Measurements from ENCODE around the gene TRANK1. TPM values are rescaled to one million over a fixed set of nuclear protein-coding genes. Genes with fewer than 3 reads are reported as not detected.

TRANK1 gene
- total RNA-seq, 5 donors from 2014 or later (not counting 1 experiment from before 2014, with no cell fraction given): 96.0 to 160 (median 127) TPM

- H3K36me3 Mint-ChIP-seq: peaks cover 55% of the 10 kb centered on the region
- DNase-seq (peak in 1 of 35 experiments; percentile 14), ATAC-seq (replicated peaks in 1 of 4) (peak; percentile 49 to 61 (median 54))
- peak overlapping the region in 1 of 3 donors; percentile 20 for H3K4me3 Mint-ChIP-seq
- peak overlapping the region; percentile 84 to 92 for H3K27ac Mint-ChIP-seq
- ChIA-PET POLR2A (no interaction called here), CTCF (interaction anchor here (0.6 to 1.0 kb wide), 4 partner anchors 9 to 125 kb away, joined by 3 to 6 read pairs (median 3); no protein-coding TSS in a partner anchor)
- H3K27me3 Mint-ChIP-seq: no peaks in the 10 kb centered on the region
- Histone ChIP-seq H3K4me3 (ENCODE audit: control insufficient read depth in 1 of 2, extremely low read depth in 1 of 2, low read length in 1 of 2) (no peak overlapping the region), H3K36me3 (ENCODE audit: control insufficient read depth in 2 of 2, extremely low read depth in 1 of 2, insufficient read depth in 1 of 2, low read length in 1 of 2) (peaks cover 3 to 67% of the 10 kb centered on the region in 2 donors), H3K27me3 (replicated peaks in 1 of 2; ENCODE audit: control insufficient read depth in 2 of 2, extremely low read depth in 1 of 2, insufficient read depth in 2 of 2, low read length in 1 of 2) (no peaks in the 10 kb centered on the region), H3K9me3 (no peaks in the 10 kb centered on the region), H3K4me1 (ENCODE audit: control insufficient read depth in 1 of 2, extremely low read depth in 1 of 2, insufficient read depth in 2 of 2, low read length in 2 of 2) (peaks cover 4 to 10% of the 10 kb centered on the region in 2 experiments), H3K27ac (ENCODE audit: low read length) (peak overlapping the region; percentile 9)
- peaks cover 32 to 44% (median 33%) of the 10 kb centered on the region in 3 donors for H3K4me1 Mint-ChIP-seq
- 25% methylated on average over 1 of the region's 5 CpGs for WGBS (ENCODE audit: insufficient coverage)
- H3K9me3 Mint-ChIP-seq: no peaks in the 10 kb centered on the region
Measured at GRCh38 chr3:36864180-36865053, 80.4 kb downstream of the TRANK1 start.

DNA sequence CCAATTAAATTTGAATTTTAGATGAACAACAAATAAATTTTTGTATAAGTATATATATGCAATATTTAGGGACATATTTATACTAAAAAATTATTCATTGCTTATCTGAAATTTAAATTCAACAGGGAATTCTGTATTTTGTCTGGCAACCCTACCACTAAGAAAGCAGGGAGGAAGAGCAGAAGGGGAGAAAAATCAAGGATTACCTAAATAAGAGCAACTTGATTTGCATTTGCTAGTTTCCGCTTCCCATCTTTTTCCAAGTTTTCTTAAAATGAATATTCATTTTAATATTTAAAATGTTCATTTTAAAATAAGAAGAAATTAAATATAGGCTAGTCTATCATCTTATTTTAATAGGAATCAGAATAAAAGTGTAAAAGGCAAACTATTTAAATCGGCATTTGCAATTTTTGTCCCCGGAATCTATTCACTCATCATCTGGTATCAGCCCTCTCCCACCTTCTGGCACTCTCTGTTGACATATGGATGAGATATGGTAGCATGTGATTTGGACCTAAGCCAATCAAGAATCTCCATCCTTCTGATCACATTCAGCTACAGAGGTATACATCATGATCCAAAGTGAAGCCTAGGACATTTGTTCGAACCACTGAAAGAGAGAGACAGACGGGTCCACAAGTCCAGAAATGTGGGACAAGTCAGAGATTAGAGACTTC, 82.6 kb downstream of the TRANK1 start:
- peaks cover 71% of the 10 kb centered on the region for H3K36me3 Mint-ChIP-seq
- CTCF ChIA-PET: no interaction called here
- DNase-seq (no peak), ATAC-seq (replicated peaks in 1 of 4) (no peak)
- H3K9me3 Mint-ChIP-seq: no peaks in the 10 kb centered on the region
- H3K9me3 ChIP-seq: no peaks in the 10 kb centered on the region
- peaks cover 4 to 5% of the 10 kb centered on the region in 2 experiments for H3K4me1 ChIP-seq (ENCODE audit: control insufficient read depth in 1 of 2, extremely low read depth in 1 of 2, insufficient read depth in 2 of 2, low read length in 2 of 2)
- H3K27me3 Mint-ChIP-seq: no peaks in the 10 kb centered on the region
- POLR2A ChIA-PET: no interaction called here
- peaks cover 21 to 78% of the 10 kb centered on the region in 2 donors for H3K36me3 ChIP-seq (ENCODE audit: control insufficient read depth in 2 of 2, extremely low read depth in 1 of 2, insufficient read depth in 1 of 2, low read length in 1 of 2)
- no peak overlapping the region for H3K27ac Mint-ChIP-seq
- peaks cover 24 to 38% (median 25%) of the 10 kb centered on the region in 3 donors for H3K4me1 Mint-ChIP-seq
- WGBS (ENCODE audit: insufficient coverage): 100% methylated on average over 2 of the region's 5 CpGs
- no peak overlapping the region for H3K4me3 ChIP-seq (ENCODE audit: control insufficient read depth in 1 of 2, extremely low read depth in 1 of 2, low read length in 1 of 2)
- no peak overlapping the region for H3K27ac ChIP-seq (ENCODE audit: low read length)
- H3K4me3 Mint-ChIP-seq: no peak overlapping the region
- no peaks in the 10 kb centered on the region for H3K27me3 ChIP-seq (replicated peaks in 1 of 2; ENCODE audit: control insufficient read depth in 2 of 2, extremely low read depth in 1 of 2, insufficient read depth in 2 of 2, low read length in 1 of 2)

- H3K27ac ChIP-seq (ENCODE audit: low read length): no peak overlapping the region
- H3K4me1 ChIP-seq (ENCODE audit: control insufficient read depth in 1 of 2, extremely low read depth in 1 of 2, insufficient read depth in 2 of 2, low read length in 2 of 2): peaks cover 3% of the 10 kb centered on the region in 2 experiments
- H3K27ac Mint-ChIP-seq: no peak overlapping the region
- H3K27me3 ChIP-seq (replicated peaks in 1 of 2; ENCODE audit: control insufficient read depth in 2 of 2, extremely low read depth in 1 of 2, insufficient read depth in 2 of 2, low read length in 1 of 2): no peaks in the 10 kb centered on the region
- H3K36me3 ChIP-seq (ENCODE audit: control insufficient read depth in 2 of 2, extremely low read depth in 1 of 2, insufficient read depth in 1 of 2, low read length in 1 of 2): peaks cover 31 to 91% of the 10 kb centered on the region in 2 donors
- ATAC-seq (replicated peaks in 1 of 4): no peak
- H3K4me3 Mint-ChIP-seq: no peak overlapping the region
- H3K9me3 Mint-ChIP-seq: no peaks in the 10 kb centered on the region
- no peak overlapping the region for H3K4me3 ChIP-seq (ENCODE audit: control insufficient read depth in 1 of 2, extremely low read depth in 1 of 2, low read length in 1 of 2)
- 100% methylated on average over 2 of the region's 3 CpGs for WGBS (ENCODE audit: insufficient coverage)
- POLR2A ChIA-PET: no interaction called here
- CTCF ChIA-PET: no interaction called here
- no peak for DNase-seq
- no peaks in the 10 kb centered on the region for H3K27me3 Mint-ChIP-seq
- H3K4me1 Mint-ChIP-seq: peaks cover 3 to 18% (median 18%) of the 10 kb centered on the region in 3 donors
- H3K9me3 ChIP-seq: no peaks in the 10 kb centered on the region
- peaks cover 79% of the 10 kb centered on the region for H3K36me3 Mint-ChIP-seq
Measured at GRCh38 chr3:36859494-36859893, 85.4 kb downstream of the TRANK1 start.

- no peak overlapping the region for H3K4me3 Mint-ChIP-seq
- ATAC-seq (replicated peaks in 1 of 4) (no peak), DNase-seq (no peak)
- H3K9me3 ChIP-seq: no peaks in the 10 kb centered on the region
- H3K27me3 Mint-ChIP-seq: no peaks in the 10 kb centered on the region
- H3K4me1 Mint-ChIP-seq: peaks cover 3 to 17% (median 5%) of the 10 kb centered on the region in 3 donors
- no peak overlapping the region for H3K4me3 ChIP-seq (ENCODE audit: control insufficient read depth in 1 of 2, extremely low read depth in 1 of 2, low read length in 1 of 2)
- no peaks in the 10 kb centered on the region for H3K9me3 Mint-ChIP-seq
- H3K27ac ChIP-seq (ENCODE audit: low read length): no peak overlapping the region
- peaks cover 16 to 95% of the 10 kb centered on the region in 2 donors for H3K36me3 ChIP-seq (ENCODE audit: control insufficient read depth in 2 of 2, extremely low read depth in 1 of 2, insufficient read depth in 1 of 2, low read length in 1 of 2)
- peaks cover 74% of the 10 kb centered on the region for H3K36me3 Mint-ChIP-seq
- no peaks in the 10 kb centered on the region for H3K4me1 ChIP-seq (ENCODE audit: control insufficient read depth in 1 of 2, extremely low read depth in 1 of 2, insufficient read depth in 2 of 2, low read length in 2 of 2)
- H3K27me3 ChIP-seq (replicated peaks in 1 of 2; ENCODE audit: control insufficient read depth in 2 of 2, extremely low read depth in 1 of 2, insufficient read depth in 2 of 2, low read length in 1 of 2): no peaks in the 10 kb centered on the region
- no peak overlapping the region for H3K27ac Mint-ChIP-seq
- ChIA-PET POLR2A (no interaction called here), CTCF (no interaction called here)
- WGBS (ENCODE audit: insufficient coverage): 100% methylated on average over 1 of the region's 3 CpGs
Measured at GRCh38 chr3:36852071-36852470, 92.8 kb downstream of the TRANK1 start.

DNA sequence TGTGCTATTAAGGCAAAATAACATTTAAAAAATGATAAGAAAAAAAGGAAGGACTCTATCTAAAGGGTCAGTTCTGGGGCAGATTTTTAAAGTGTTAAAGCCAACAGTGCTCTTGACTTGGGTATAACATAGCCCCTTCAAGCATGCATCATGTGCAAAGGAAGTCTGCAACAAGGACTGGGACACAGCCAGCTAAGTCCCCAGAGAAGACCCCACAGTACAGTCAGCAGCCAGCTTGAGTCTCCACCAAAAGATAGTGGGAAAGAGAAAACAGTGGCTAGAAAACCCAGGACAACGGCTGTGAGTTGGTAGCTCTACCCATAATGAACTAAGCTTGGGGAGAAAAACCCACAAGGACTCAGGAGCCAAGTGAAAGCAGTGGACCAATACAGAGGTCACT, 94.1 kb downstream of the TRANK1 start:
- H3K27ac Mint-ChIP-seq: no peak overlapping the region
- 100% methylated on average over 1 of the region's 1 CpG for WGBS (ENCODE audit: insufficient coverage)
- no peaks in the 10 kb centered on the region for H3K27me3 Mint-ChIP-seq
- H3K4me3 ChIP-seq (ENCODE audit: control insufficient read depth in 1 of 2, extremely low read depth in 1 of 2, low read length in 1 of 2): no peak overlapping the region
- ChIA-PET CTCF (no interaction called here), POLR2A (no interaction called here)
- ATAC-seq (replicated peaks in 1 of 4): no peak
- no peaks in the 10 kb centered on the region for H3K27me3 ChIP-seq (replicated peaks in 1 of 2; ENCODE audit: control insufficient read depth in 2 of 2, extremely low read depth in 1 of 2, insufficient read depth in 2 of 2, low read length in 1 of 2)
- peaks cover 7 to 95% of the 10 kb centered on the region in 2 donors for H3K36me3 ChIP-seq (ENCODE audit: control insufficient read depth in 2 of 2, extremely low read depth in 1 of 2, insufficient read depth in 1 of 2, low read length in 1 of 2)
- no peaks in the 10 kb centered on the region for H3K9me3 ChIP-seq
- peaks cover 74% of the 10 kb centered on the region for H3K36me3 Mint-ChIP-seq
- no peak overlapping the region for H3K4me3 Mint-ChIP-seq
- H3K9me3 Mint-ChIP-seq: no peaks in the 10 kb centered on the region
- H3K27ac ChIP-seq (ENCODE audit: low read length): no peak overlapping the region
- H3K4me1 ChIP-seq (ENCODE audit: control insufficient read depth in 1 of 2, extremely low read depth in 1 of 2, insufficient read depth in 2 of 2, low read length in 2 of 2): no peaks in the 10 kb centered on the region
- no peak for DNase-seq
- peaks cover 6 to 15% (median 12%) of the 10 kb centered on the region in 3 donors for H3K4me1 Mint-ChIP-seq

GRCh38 chr3:36846406-36846805, 98.4 kb downstream of the TRANK1 start:
- POLR2A ChIA-PET: no interaction called here
- Mint-ChIP-seq H3K4me3 (no peak overlapping the region), H3K4me1 (peaks cover 40 to 44% (median 40%) of the 10 kb centered on the region in 3 donors), H3K27me3 (no peaks in the 10 kb centered on the region), H3K9me3 (no peaks in the 10 kb centered on the region), H3K27ac (peak overlapping the region in 1 of 2 donors; percentile 11), H3K36me3 (peaks cover 86% of the 10 kb centered on the region)
- Histone ChIP-seq H3K4me1 (ENCODE audit: control insufficient read depth in 1 of 2, extremely low read depth in 1 of 2, insufficient read depth in 2 of 2, low read length in 2 of 2) (peaks cover 6 to 21% of the 10 kb centered on the region in 2 experiments), H3K9me3 (peaks cover 3% of the 10 kb centered on the region), H3K27me3 (replicated peaks in 1 of 2; ENCODE audit: control insufficient read depth in 2 of 2, extremely low read depth in 1 of 2, insufficient read depth in 2 of 2, low read length in 1 of 2) (no peaks in the 10 kb centered on the region), H3K4me3 (ENCODE audit: control insufficient read depth in 1 of 2, extremely low read depth in 1 of 2, low read length in 1 of 2) (no peak overlapping the region), H3K27ac (ENCODE audit: low read length) (no peak overlapping the region), H3K36me3 (ENCODE audit: control insufficient read depth in 2 of 2, extremely low read depth in 1 of 2, insufficient read depth in 1 of 2, low read length in 1 of 2) (peaks cover 7 to 76% of the 10 kb centered on the region in 2 donors)
- ATAC-seq (replicated peaks in 1 of 4): no peak
- no peak for DNase-seq
- CTCF ChIA-PET: interaction anchor here (0.6 to 1.0 kb wide), 2 partner anchors 23 to 107 kb away, joined by 6 read pairs; no protein-coding TSS in a partner anchor
- 80% methylated on average over 1 of the region's 1 CpG for WGBS (ENCODE audit: insufficient coverage)

Data from T-cell (primary cell).